B cell (primary cell): ENCODE measurements around the gene GIPR.

Source experiments
- CTCF ChIP-seq: fragments of 200-600 bp; IDR thresholded peaks from one replicate; pipeline ENCODE4 v1.8.0; 2022; ENCODE audit warnings: antibody characterized with exemption, mild to moderate bottlenecking
- EZH2 ChIP-seq: IDR thresholded peaks from 2 replicates; pipeline ENCODE4 v1.6.1; 2012; ENCODE audit warnings: borderline replicate concordance, low read depth, mild to moderate bottlenecking, moderate library complexity, low read length; ENCODE audit not compliant: insufficient read depth, poor library complexity, severe bottlenecking

- TF ChIP-seq CTCF (no peak), EZH2 (no peak)
These were observed 33.7 kb downstream of the GIPR start for GRCh38 chr19:45701676-45702075.
